ENCODE results near the gene SNRK. TPM values are rescaled to one million over a fixed set of nuclear protein-coding genes. Genes with fewer than 3 reads are reported as not detected.

The SNRK gene
- total and polyA plus RNA-seq, 5 donors from 2014 or later = 40.7 to 158 (median 49.5) TPM

DNA sequence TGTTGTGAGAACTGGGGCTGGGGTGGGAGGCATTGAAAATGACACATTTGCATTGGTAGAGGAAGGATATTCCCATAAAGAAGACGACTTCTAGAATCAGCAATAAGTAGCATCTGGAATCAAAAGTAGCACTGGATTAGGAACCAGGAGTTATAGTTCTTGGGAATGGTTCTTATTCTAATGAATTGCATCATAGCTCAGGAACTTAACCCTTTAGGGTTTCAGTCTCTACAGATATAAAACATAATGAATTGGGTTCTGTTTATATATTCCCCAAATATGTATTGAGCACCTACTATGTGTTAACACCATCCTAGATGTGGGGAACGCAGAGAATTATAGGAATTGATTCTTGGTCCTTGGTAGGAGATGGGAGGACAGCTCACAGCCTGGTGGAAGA lies 16.3 kb upstream of the SNRK start:
- Mint-ChIP-seq H3K9me3 (peaks cover 0 to 4% (median 0%) of the 10 kb centered on the region in 7 donors), H3K27me3 (peaks cover 20% of the 10 kb centered on the region), H3K27ac (peak overlapping the region in 1 of 3 donors; percentile 12), H3K4me3 (no peak overlapping the region), H3K36me3 (no peaks in the 10 kb centered on the region), H3K4me1 (peaks cover 0 to 4% (median 0%) of the 10 kb centered on the region in 4 donors)
- DNase-seq (no peak), ATAC-seq (ENCODE audit: low read depth in 2 of 2) (no peak)
- no peaks in the 10 kb centered on the region for H3K9me3 ChIP-seq (ENCODE audit: control insufficient read depth in 2 of 2, low read length in 2 of 2)
- H3K27ac ChIP-seq (ENCODE audit: insufficient read depth, low read length, poor library complexity, severe bottlenecking) = no peak overlapping the region
- no peaks in the 10 kb centered on the region for H3K36me3 ChIP-seq (ENCODE audit: control insufficient read depth, insufficient read depth, low read length)
- H3K4me3 ChIP-seq (ENCODE audit: low read depth, low read length) = no peak overlapping the region
- H3K4me1 ChIP-seq (ENCODE audit: control insufficient read depth, insufficient read depth, low read length, poor library complexity, severe bottlenecking) = no peaks in the 10 kb centered on the region
- H3K27me3 ChIP-seq (ENCODE audit: control insufficient read depth, insufficient read depth, low read length) = no peaks in the 10 kb centered on the region

DNA sequence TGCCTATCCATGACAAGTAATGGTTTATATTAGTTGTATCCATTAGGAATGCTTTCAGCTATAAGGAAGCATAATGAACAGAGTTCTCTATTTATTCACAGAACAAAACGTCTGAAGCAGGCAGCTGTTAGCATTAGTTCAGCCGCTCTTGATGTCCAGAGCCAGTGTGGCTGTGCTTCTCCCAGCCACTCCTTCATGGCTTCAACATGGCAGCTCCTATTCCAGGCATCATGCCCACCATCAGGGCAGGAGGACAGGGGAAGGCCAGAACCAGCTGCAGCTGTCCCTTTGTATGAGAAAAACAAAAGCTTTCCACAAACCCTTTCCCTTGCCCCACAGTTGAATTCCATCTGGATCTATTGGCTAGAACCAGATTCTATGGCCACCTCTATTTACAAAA lies 12.9 kb upstream of the SNRK start:
- peaks cover 3% of the 10 kb centered on the region for H3K36me3 Mint-ChIP-seq
- ATAC-seq (ENCODE audit: low read depth in 2 of 2) (no peak), DNase-seq (no peak)
- peaks cover 17% of the 10 kb centered on the region for H3K27me3 Mint-ChIP-seq
- no peak overlapping the region for H3K4me3 ChIP-seq (ENCODE audit: low read depth, low read length)
- H3K4me1 ChIP-seq (ENCODE audit: control insufficient read depth, insufficient read depth, low read length, poor library complexity, severe bottlenecking) = no peaks in the 10 kb centered on the region
- H3K36me3 ChIP-seq (ENCODE audit: control insufficient read depth, insufficient read depth, low read length) = no peaks in the 10 kb centered on the region
- H3K27ac Mint-ChIP-seq = no peak overlapping the region
- no peak overlapping the region for H3K27ac ChIP-seq (ENCODE audit: insufficient read depth, low read length, poor library complexity, severe bottlenecking)
- peaks cover 0 to 4% (median 0%) of the 10 kb centered on the region in 7 donors for H3K9me3 Mint-ChIP-seq
- H3K9me3 ChIP-seq (ENCODE audit: control insufficient read depth in 2 of 2, low read length in 2 of 2) = no peaks in the 10 kb centered on the region
- no peaks in the 10 kb centered on the region for H3K27me3 ChIP-seq (ENCODE audit: control insufficient read depth, insufficient read depth, low read length)
- peaks cover 0 to 6% (median 2%) of the 10 kb centered on the region in 4 donors for H3K4me1 Mint-ChIP-seq
- H3K4me3 Mint-ChIP-seq = no peak overlapping the region

DNA sequence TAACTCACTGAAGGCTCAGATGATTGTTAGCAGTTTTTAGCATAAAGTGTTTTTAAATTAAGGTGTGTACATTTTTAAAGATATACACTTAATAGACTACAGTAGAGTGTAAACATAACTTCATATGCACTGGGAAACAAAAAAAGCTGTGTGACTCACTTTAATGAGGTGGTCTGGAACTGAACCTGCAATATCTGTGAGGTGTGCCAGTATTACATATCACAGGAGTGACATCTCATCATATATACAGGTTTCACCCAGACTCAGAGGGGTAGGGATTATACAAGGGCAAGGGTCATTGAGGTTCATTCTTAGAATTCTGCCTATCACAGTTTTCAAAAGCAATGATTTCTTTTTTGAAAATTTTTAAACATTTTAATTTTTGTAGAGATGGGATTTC lies 7.3 kb upstream of the SNRK start:
- no peak overlapping the region for H3K27ac ChIP-seq (ENCODE audit: insufficient read depth, low read length, poor library complexity, severe bottlenecking)
- H3K9me3 Mint-ChIP-seq = no peaks in the 10 kb centered on the region
- no peaks in the 10 kb centered on the region for H3K36me3 ChIP-seq (ENCODE audit: control insufficient read depth, insufficient read depth, low read length)
- H3K4me3 Mint-ChIP-seq = no peak overlapping the region
- H3K27me3 ChIP-seq (ENCODE audit: control insufficient read depth, insufficient read depth, low read length) = peaks cover 1% of the 10 kb centered on the region
- ATAC-seq (ENCODE audit: low read depth in 2 of 2) = no peak
- DNase-seq = no peak
- peak overlapping the region in 1 of 3 donors; percentile 59 for H3K27ac Mint-ChIP-seq
- H3K4me1 Mint-ChIP-seq = peaks cover 0 to 6% (median 2%) of the 10 kb centered on the region in 4 donors
- no peaks in the 10 kb centered on the region for H3K9me3 ChIP-seq (ENCODE audit: control insufficient read depth in 2 of 2, low read length in 2 of 2)
- no peak overlapping the region for H3K4me3 ChIP-seq (ENCODE audit: low read depth, low read length)
- H3K4me1 ChIP-seq (ENCODE audit: control insufficient read depth, insufficient read depth, low read length, poor library complexity, severe bottlenecking) = no peaks in the 10 kb centered on the region
- H3K27me3 Mint-ChIP-seq = peaks cover 27% of the 10 kb centered on the region
- peaks cover 3% of the 10 kb centered on the region for H3K36me3 Mint-ChIP-seq

DNA sequence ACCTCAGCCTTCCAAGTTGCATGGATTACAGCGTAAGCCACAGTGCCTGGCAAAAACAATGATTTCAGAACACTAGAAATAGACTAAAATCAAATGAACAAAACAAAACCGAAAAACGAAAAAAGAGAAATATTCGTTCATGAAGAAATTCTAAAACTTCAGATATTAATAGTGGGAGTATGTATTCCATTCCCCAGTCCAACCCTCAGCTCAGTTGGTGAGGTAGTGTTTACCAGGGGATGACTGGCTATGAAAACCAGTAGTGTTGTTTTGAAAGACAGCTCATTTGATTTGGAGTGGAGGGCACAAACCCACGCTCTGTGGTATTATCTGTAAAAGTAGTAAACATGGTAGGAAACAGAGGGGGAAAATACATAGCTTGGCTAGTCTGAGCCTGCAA lies 6.8 kb upstream of the SNRK start:
- Histone ChIP-seq H3K4me1 (ENCODE audit: control insufficient read depth, insufficient read depth, low read length, poor library complexity, severe bottlenecking) (no peaks in the 10 kb centered on the region), H3K27me3 (ENCODE audit: control insufficient read depth, insufficient read depth, low read length) (peaks cover 1% of the 10 kb centered on the region), H3K27ac (ENCODE audit: insufficient read depth, low read length, poor library complexity, severe bottlenecking) (no peak overlapping the region), H3K9me3 (ENCODE audit: control insufficient read depth in 2 of 2, low read length in 2 of 2) (no peaks in the 10 kb centered on the region), H3K36me3 (ENCODE audit: control insufficient read depth, insufficient read depth, low read length) (no peaks in the 10 kb centered on the region), H3K4me3 (ENCODE audit: low read depth, low read length) (no peak overlapping the region)
- ATAC-seq (ENCODE audit: low read depth in 2 of 2) = no peak
- Mint-ChIP-seq H3K27ac (no peak overlapping the region), H3K4me1 (peaks cover 0 to 6% (median 2%) of the 10 kb centered on the region in 4 donors), H3K4me3 (no peak overlapping the region), H3K36me3 (peaks cover 3% of the 10 kb centered on the region), H3K9me3 (no peaks in the 10 kb centered on the region), H3K27me3 (peaks cover 27% of the 10 kb centered on the region)
- DNase-seq = no peak

DNA sequence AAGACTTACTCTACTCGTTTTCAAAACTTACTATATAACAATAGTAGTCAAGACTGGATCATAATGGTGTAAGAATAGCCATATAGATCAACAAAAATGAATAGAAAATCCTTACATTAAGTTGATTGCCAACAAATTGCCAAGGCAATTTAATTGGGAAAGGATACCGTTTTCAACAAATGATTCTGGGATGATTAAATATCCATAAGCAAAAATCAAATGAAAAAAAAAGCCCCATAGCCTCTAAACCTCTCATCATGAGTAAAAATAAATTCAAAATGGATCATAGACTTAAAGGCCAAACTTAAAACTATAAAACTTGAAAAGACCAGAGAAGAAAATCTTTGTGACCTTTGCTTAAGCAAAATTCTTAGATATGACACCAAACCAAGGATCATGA lies 5.3 kb upstream of the SNRK start:
- H3K4me1 Mint-ChIP-seq = peaks cover 0 to 10% (median 5%) of the 10 kb centered on the region in 4 donors
- H3K27me3 Mint-ChIP-seq = peaks cover 27% of the 10 kb centered on the region
- H3K27me3 ChIP-seq (ENCODE audit: control insufficient read depth, insufficient read depth, low read length) = peaks cover 1% of the 10 kb centered on the region
- no peaks in the 10 kb centered on the region for H3K36me3 ChIP-seq (ENCODE audit: control insufficient read depth, insufficient read depth, low read length)
- H3K4me1 ChIP-seq (ENCODE audit: control insufficient read depth, insufficient read depth, low read length, poor library complexity, severe bottlenecking) = peaks cover 5% of the 10 kb centered on the region
- no peak overlapping the region for H3K27ac Mint-ChIP-seq
- H3K27ac ChIP-seq (ENCODE audit: insufficient read depth, low read length, poor library complexity, severe bottlenecking) = no peak overlapping the region
- peaks cover 3% of the 10 kb centered on the region for H3K36me3 Mint-ChIP-seq
- DNase-seq (no peak), ATAC-seq (ENCODE audit: low read depth in 2 of 2) (no peak)
- no peaks in the 10 kb centered on the region for H3K9me3 ChIP-seq (ENCODE audit: control insufficient read depth in 2 of 2, low read length in 2 of 2)
- H3K4me3 Mint-ChIP-seq = no peak overlapping the region
- no peaks in the 10 kb centered on the region for H3K9me3 Mint-ChIP-seq
- H3K4me3 ChIP-seq (ENCODE audit: low read depth, low read length) = no peak overlapping the region

DNA sequence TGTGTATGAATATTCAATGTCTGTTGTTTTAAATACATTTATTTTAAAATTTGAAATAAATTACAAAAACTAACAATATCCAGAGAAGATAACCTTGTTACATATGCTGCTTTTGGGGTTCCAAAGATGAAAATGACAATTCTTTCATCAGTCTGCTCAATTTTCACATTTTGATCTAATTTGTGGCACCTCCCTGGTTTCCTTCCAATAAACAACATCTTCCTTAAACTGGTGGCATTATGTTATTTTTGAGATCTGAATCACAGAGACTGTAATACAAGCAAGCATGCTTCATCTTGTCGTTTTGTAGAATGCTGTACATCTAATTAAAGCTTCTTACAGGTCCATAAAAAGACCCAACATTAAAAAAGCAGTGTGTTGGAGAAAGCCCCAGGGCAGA lies 2.2 kb upstream of the SNRK start:
- Histone ChIP-seq H3K27me3 (ENCODE audit: control insufficient read depth, insufficient read depth, low read length) (peaks cover 1% of the 10 kb centered on the region), H3K27ac (ENCODE audit: insufficient read depth, low read length, poor library complexity, severe bottlenecking) (no peak overlapping the region), H3K4me3 (ENCODE audit: low read depth, low read length) (no peak overlapping the region), H3K36me3 (ENCODE audit: control insufficient read depth, insufficient read depth, low read length) (no peaks in the 10 kb centered on the region), H3K9me3 (ENCODE audit: control insufficient read depth in 2 of 2, low read length in 2 of 2) (no peaks in the 10 kb centered on the region), H3K4me1 (ENCODE audit: control insufficient read depth, insufficient read depth, low read length, poor library complexity, severe bottlenecking) (peaks cover 22% of the 10 kb centered on the region)
- DNase-seq (no peak), ATAC-seq (ENCODE audit: low read depth in 2 of 2) (no peak)
- H3K27me3 Mint-ChIP-seq = peaks cover 22% of the 10 kb centered on the region
- H3K4me3 Mint-ChIP-seq = peak overlapping the region in 1 of 4 donors; percentile 3
- no peak overlapping the region for H3K27ac Mint-ChIP-seq
- H3K36me3 Mint-ChIP-seq = peaks cover 10% of the 10 kb centered on the region
- peaks cover 10 to 14% (median 11%) of the 10 kb centered on the region in 4 donors for H3K4me1 Mint-ChIP-seq
- H3K9me3 Mint-ChIP-seq = peaks cover 0 to under 1% (median 0%) of the 10 kb centered on the region in 7 donors

DNA sequence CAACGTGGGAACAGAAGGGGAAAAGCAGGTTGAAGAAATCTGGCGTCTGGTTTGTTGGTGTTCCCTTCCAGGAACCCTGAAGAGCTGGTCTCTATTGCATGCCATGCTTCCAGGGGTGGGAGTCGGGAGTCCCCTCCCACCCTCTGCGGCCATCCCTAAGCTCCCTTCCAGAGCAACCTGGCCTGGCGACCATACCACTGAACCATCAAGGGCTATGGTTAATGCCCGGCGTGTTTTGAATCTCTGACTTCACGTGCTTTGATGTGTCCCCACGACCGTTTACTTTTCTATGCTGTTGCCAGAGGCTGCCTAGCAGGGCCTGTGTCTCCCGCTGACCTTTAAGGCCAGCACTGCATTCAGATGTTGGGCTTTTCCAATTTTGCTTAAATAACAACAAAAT lies 696 bp upstream of the SNRK start:
- H3K27ac ChIP-seq (ENCODE audit: insufficient read depth, low read length, poor library complexity, severe bottlenecking) = peak overlapping the region; percentile 82
- peak overlapping the region in 2 of 3 donors; percentile 97 to 99 for H3K27ac Mint-ChIP-seq
- ATAC-seq (ENCODE audit: low read depth in 2 of 2) = no peak
- H3K4me1 ChIP-seq (ENCODE audit: control insufficient read depth, insufficient read depth, low read length, poor library complexity, severe bottlenecking) = peaks cover 36% of the 10 kb centered on the region
- H3K4me1 Mint-ChIP-seq = peaks cover 20 to 29% (median 21%) of the 10 kb centered on the region in 4 donors
- no peaks in the 10 kb centered on the region for H3K9me3 ChIP-seq (ENCODE audit: control insufficient read depth in 2 of 2, low read length in 2 of 2)
- peaks cover 15% of the 10 kb centered on the region for H3K36me3 Mint-ChIP-seq
- H3K9me3 Mint-ChIP-seq = peaks cover 0 to 1% (median 0%) of the 10 kb centered on the region in 7 donors
- H3K36me3 ChIP-seq (ENCODE audit: control insufficient read depth, insufficient read depth, low read length) = peaks cover 2% of the 10 kb centered on the region
- peaks cover 16% of the 10 kb centered on the region for H3K27me3 Mint-ChIP-seq
- peak overlapping the region; percentile 58 for H3K4me3 ChIP-seq (ENCODE audit: low read depth, low read length)
- DNase-seq = no peak
- no peaks in the 10 kb centered on the region for H3K27me3 ChIP-seq (ENCODE audit: control insufficient read depth, insufficient read depth, low read length)
- H3K4me3 Mint-ChIP-seq = peak overlapping the region; percentile 97 to 100 (median 98)

DNA sequence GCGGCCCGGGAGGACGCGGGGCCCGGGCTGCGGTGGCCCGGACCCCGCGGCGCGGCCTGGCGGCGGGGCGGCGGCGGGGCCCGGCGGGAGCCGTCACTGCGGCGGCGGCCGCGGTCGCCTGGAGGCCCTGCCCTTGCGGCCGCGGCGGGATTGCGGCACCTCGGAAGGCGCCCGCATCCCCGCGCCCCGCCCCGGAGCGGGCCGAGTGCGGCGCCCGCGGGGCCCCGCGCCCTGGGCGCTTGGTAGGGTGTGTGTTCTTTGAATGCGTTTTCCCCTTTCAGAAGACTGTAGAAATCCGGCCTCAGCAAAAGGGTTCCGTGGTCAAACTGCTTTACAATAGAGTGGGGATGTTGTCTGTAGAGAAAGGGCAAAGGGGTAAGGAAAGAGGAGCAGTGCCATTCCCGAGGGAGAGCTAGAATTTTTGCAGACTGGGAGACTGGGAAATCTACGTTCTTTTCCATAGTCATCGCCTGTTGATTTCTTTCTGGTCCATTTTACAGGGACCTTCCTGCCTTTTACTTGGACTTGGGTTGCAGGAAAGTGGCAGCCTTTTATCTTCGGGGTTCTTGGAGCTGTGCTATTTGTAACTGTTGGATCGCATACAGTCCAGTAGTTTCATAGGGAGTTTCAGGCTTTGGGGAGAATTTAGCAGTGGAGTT lies 630 bp downstream of the SNRK start:
- no peaks in the 10 kb centered on the region for H3K9me3 ChIP-seq (ENCODE audit: control insufficient read depth in 2 of 2, low read length in 2 of 2)
- DNase-seq (peak; percentile 29 to 55 (median 37)), ATAC-seq (ENCODE audit: low read depth in 2 of 2) (peak; percentile 13 to 21)
- peak overlapping the region; percentile 100 for H3K4me3 ChIP-seq (ENCODE audit: low read depth, low read length)
- H3K4me1 ChIP-seq (ENCODE audit: control insufficient read depth, insufficient read depth, low read length, poor library complexity, severe bottlenecking) = peaks cover 50% of the 10 kb centered on the region
- H3K36me3 Mint-ChIP-seq = peaks cover 26% of the 10 kb centered on the region
- peaks cover 0 to 1% (median 0%) of the 10 kb centered on the region in 7 donors for H3K9me3 Mint-ChIP-seq
- H3K27me3 Mint-ChIP-seq = peaks cover 13% of the 10 kb centered on the region
- peak overlapping the region; percentile 95 to 99 (median 98) for H3K4me3 Mint-ChIP-seq
- H3K36me3 ChIP-seq (ENCODE audit: control insufficient read depth, insufficient read depth, low read length) = peaks cover 2% of the 10 kb centered on the region
- peak overlapping the region; percentile 89 for H3K27ac ChIP-seq (ENCODE audit: insufficient read depth, low read length, poor library complexity, severe bottlenecking)
- H3K27me3 ChIP-seq (ENCODE audit: control insufficient read depth, insufficient read depth, low read length) = no peaks in the 10 kb centered on the region
- H3K4me1 Mint-ChIP-seq = peaks cover 33 to 42% (median 34%) of the 10 kb centered on the region in 4 donors
- peak overlapping the region; percentile 96 to 99 (median 97) for H3K27ac Mint-ChIP-seq
